HG03039 (cell line): ENCODE results near the gene CD28.
"Not testable (repeated sequence)": the region's sequence is repeated elsewhere in the genome, so short reads cannot be mapped to it uniquely, and the experiment has no call there.

Experiments used
- ATAC-seq: cut with Tn5 transposase; IDR thresholded peaks from one replicate; pipeline ENCODE4 v1.9.1; 2021; ENCODE audit warnings: mild to moderate bottlenecking, moderate library complexity; ENCODE audit not compliant: unreplicated experiment

The CD28 gene

DNA sequence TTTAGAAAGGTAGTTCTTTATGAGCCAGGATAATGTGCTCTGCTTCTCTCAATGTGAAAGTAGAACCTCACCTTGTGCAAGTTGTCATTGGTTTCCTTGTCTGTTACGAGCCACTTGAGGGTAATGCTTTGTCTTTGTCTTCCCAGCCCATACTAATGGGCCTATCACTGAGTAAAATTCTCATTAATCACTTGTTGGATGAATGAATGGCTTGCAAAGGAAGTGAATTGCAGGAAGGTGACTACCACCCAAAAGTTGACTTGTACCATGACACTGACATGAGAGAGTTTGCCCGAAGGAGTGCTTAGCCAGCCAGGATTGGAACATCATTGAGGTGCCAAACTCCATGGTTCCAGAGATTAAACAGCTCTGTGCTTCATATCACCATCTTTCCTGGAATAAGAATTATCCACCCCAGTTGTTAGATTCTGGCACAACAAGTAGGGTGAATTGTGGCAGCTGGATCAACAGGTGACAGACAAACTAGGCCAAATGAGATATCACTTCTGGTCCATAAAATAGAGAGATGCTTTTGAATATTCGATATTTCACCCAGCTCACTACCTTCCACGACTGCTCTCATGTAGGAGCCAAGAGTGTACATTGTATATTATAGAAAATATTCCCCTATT is 20.5 kb upstream of the CD28 start:
- ATAC-seq: no peak

DNA sequence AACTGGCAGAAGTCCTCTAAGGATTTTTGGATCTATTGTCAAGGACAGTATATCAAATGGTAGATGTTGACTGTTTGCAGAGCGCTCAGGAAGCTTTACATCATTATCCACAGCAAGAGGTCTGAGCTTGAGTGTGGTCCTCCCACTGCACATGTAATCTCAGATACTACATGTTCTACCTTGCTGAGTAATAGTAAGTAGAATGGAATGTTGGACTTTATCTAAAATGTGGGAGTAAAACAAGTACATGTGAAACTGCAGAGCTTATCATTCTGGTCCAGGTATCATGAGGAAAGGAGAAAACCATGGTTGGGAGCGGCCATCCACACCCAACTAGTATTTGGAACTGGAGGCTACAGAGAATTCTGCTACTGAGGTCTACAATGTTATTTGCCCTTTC is 19.3 kb upstream of the CD28 start:
- ATAC-seq: no peak

DNA sequence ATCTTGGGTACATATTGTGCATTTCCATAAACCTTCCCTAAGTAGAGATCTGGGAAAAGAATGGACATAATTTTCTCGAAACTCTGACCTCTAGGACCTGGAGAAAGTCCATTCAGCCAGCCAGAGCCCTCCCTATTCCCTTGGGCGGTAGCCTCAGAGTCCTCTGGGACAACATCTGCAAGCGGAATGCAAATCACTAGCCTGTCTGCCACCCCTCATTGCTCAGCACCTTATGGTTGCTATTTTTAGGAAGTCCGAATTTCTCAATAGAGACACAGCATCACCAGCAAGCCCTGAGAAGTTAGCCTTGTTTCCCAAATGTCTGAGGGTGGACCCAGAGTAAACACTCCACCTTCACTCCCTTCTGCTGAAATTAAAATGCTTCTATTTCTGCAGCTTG is 17.6 kb upstream of the CD28 start:
- ATAC-seq: peak; percentile 66

DNA sequence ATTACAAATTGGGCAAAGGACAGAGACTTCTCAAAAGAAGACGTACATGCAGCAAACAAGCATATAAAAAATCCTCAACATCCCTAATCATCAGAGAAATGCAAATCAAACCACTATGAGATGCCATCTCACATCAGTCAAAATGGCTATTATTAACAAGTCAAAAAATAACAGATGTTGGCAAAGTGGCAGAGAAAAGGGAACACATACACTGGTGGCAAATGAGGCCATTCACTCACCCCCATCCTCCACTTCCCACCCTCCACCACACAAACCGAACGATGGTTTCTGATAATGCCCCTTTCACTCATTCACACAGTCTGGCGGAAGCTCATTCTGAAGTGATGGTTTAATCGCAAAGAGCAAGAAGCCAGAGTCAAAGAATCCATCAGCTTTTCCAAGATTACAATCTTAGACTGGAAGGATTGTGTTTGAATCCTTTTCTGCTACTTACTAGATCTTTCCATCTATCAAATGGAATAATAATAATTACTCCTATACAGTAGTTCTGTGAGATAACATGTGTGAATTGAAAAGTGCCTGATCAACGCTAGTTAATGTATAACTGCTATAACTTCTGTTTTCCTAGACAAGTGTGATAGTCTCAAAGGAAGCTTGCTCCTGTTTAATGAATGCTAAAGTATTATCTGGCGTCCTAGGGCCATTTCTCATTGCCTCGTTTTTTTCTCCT is 16.9 kb upstream of the CD28 start:
- no peak for ATAC-seq

DNA sequence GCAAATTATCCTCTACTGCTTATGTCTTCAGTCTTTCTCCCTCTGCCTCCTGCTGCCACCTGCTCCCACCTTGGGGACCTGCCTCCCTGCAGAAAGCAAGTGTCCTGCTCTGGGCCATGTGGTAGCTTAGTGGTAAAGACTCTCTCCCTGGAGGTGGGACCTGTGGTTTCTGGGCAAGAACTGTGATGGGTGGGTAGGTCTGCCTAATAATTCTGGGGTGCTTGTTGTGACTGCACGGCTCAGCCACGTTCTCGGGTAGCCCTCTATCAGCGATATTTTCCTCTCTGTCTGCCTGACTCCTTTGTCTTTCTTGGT is 16.4 kb upstream of the CD28 start:
- ATAC-seq: no peak

DNA sequence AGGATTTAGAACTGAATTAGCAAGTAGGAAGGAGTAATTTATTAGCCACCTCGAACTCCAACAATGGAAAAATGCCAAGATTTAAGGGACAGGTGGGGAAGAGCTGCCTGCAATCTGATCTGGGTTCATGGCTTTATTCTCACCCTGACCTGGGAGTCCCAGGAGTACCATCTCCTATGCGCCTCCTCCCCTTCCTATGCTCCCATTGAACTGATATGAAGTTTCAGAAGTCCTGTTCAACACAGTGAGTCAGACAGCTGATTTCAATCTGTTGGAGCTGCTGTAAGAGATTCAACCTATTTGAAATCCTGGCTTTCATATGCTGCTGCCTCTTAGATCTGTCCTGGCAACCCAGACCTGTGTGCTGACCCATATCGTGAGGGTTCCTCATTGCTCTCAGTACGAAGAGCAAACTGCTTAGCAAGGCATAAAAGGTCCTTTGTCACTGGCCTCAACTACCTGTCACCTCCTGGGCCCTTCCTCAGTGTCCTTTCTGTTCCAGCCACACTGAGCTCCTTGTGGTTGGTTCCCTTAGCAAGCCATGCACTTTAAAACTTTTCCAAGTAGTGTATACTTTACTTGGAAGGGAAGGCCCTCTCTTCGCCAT is 15.9 kb upstream of the CD28 start:
- no peak for ATAC-seq

DNA sequence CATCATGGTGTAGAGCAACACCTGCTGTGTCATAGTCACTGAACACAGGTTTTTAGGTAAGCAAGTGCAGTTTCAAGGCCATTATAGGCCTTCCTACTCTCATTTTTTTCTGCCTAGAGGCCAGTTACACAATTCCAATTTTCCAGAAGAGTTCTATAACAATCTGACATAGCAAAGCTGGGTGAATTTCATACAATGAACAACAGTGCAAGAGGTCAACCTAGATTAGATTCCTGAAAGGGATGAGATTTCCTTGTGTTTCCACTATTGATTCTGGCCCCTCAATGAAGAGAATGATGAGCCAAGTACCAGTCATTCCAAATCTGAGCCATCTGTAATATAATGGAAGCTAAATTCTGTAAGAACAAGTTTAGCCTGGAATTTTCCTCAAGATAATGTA is 15.3 kb upstream of the CD28 start:
- ATAC-seq: no peak

DNA sequence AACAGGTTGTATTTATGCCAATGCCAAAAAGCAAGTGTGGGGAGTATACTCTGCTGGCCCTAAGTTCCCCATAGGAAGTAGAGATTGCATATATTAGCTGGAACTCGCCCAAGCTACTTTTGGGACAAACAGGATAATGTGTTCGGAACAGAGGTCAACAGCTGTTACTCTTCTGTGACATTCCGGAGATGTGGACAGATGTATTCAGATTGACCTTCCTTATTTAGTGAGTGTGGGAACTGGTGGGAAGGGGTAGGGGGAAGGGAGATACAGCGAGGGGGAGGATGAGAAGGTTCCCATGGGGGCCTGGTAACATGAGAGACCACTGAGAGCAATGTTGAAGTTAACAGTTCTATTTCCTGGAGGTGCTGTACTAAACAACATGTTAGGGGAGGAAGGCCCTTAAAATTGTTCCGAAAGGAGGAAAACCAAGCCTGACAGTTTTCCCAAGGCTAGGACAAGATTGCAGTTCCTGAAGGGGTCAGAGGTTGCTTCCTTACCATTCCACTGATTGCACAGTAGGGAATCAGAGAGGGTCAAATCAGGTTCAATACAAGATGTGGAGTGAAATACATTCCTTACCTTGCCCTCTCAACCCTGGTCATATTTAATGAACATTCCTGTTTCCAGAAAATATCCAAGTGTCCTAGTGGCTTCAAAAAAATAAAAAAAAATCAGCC is 14.3 kb upstream of the CD28 start:
- ATAC-seq: no peak

DNA sequence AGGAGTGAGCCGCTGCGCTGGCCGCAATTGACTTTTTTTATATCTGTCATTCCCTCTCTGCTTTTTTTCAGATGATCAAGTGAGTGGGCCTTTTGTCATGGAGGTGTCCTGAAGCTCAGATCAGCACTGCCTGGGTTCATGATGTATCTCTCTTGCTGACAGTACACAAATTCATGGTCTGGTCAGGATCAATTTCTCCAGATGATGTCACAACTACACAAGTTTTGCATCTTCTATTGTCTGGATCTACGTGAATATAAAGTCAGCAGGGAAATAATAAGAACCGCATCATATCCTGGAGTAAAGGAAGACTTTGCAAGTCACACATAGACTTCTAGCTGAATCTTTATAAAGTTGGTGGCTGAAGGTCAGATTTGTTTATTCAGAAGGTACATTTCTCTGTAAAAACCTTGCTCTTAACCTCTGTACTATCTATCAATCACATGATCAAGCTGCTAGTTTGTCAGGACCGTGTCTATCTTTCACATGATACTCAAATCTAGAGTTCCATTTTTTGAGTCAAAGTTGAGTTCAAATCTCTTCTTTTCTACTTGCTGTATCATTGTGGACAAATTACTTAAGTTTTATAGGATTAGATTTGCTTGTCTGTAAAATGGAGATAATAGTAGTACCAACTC is 13.1 kb upstream of the CD28 start:
- ATAC-seq: no peak

DNA sequence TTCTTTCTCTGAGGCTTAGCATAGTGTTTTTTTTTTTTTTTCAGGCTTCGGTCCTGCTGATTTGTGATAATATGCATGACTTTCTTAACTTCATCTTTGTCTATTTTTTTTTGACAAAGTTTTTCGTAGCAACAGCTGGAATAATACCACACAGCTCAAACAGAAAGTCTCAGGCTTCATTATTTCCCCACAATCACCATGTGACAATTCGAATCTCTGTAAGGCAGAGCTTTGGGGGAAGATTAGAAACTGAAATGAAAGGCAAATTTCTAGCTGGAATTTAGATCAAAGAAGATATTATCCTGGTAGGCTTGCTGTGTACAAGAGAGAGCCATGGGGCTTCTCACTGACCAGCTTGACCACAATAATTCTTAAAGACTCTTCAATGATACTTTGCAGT is 12.2 kb upstream of the CD28 start:
- ATAC-seq: no peak

DNA sequence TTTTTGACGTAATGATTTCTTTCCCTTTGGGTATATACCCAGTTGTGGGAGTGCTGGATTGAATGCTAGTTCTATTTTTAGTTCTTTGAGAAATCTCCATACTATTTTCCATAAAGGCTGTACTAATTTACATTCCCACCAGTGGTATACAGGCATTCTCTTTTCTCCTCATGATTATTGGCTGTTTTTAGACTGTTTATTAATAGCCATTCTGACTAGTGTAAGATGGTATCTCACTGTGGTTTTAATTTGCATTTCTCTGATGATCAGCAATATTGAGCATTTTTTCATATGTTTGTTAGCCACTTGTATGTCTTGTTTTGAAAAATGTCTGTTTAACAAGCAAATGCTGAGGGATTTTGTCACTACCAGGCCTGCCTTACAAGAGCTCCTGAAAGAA is 9.2 kb upstream of the CD28 start:
- no peak for ATAC-seq

DNA sequence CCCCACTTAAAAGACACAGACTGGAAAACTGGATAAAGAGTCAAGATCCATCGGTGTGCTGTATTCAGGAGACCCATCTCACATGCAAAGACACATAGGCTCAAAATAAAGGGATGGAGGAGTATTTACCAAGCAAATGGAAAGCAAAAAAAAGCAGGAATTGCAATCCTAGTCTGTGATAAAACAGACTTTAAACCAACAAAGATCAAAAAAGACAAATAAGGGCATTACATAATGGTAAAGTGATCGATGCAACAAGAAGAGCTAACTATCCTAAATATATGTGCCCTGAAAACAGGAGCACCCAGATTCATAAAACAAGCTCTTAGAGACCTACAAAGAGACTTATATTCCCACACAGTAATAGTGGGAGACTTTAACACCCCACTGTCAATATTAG is 8.7 kb upstream of the CD28 start:
- ATAC-seq: not testable (repeated sequence)

DNA sequence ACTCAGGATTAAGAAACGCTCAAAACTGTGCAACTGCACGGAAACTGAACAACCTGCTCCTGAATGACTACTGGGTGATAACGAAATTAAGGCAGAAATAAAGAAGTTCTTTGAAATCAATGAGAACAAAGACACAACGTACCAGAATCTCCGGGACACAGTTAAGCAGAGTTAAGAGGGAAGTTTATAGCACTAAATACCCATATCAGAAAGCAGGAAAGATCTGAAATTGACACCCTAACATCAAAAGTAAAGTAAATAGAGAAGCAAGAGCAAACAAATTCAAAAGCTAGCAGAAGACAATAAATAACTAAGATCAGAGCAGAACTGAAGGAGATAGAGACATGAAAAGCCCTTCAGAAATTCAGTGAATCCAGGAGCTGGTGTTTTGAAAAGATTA is 8.0 kb upstream of the CD28 start:
- ATAC-seq: not testable (repeated sequence)

DNA sequence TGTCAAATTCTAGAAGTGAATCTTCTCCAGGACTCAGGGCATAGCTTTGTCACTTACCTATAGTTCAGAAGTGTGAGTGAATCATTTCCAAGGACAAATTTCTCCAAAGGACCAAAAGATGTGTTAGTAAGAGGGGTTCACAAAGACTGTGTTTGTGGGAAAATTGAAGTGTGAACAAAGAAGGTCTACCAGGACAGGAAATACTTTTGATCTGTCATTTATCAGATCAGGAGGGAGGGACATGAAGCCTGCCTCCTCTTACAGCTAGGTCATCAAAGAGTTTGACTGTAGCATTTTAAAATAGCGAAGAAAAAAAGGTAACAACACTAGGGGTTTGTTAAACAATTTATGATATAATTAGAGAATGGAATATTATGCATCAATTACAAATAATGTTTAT is 2.0 kb upstream of the CD28 start:
- ATAC-seq: no peak

DNA sequence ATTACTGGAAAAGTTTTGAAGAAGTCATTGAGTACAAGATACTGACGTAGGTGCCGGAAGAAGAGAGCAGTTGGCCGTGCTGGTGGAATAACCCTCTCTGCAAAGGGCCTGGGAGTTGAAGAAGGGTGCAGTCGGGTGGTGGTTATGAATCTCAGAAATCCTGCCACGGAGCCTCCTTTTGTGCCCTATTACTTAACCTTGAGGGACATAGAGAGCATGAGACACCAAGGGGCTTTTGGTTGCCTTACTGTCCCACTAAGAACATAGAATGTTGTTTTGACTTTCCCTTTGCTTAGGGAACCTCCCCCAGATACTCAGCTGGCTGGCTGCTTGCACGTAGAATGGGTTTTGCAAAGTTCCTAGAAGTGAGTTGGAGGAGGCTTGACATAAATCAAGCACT is 1.3 kb upstream of the CD28 start:
- ATAC-seq: no peak

DNA sequence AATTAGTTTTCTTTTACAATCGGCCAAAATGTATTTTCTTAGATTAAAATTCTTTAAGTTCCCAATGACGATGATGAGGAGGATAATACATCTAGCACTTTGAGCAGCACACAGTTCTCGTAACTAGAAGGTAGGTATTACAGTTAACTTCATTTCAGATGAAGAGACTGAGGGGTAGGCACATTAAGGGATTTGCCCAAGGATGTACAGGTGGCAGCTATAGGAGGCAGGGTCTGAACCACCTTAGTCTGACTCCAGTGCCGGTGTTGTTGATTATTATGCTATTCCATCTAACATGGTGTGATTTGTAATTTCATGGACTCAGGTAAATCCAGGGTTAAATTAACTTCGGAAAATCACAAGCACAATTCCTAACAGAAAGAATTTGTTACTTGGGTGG is 1.1 kb downstream of the CD28 start:
- no peak for ATAC-seq

DNA sequence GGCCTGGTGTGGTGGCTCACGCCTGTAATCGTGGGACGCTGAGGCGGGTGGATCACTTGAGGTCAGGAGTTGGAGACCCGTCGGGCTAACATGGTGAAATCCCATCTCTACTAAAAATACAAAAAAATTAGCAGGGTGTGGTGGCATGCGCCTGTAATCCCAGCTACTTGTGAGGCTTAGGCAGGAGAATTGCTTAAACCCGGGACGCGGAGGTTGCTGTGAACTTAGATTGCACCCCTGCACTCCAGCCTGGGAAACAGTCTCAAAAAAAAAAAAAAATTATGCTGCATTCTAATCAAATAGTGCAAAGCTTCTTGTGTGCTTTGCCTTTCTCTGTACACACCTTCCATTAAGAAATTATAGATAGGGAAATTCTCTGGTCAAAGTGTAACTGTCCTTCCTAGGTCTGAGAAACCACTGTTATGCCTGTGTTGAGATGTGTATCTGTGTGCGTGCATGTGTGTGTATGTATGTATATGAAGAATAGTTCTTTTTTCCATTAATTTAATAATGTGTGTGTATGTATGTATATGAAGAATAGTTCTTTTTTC is 2.5 kb downstream of the CD28 start:
- no peak for ATAC-seq

DNA sequence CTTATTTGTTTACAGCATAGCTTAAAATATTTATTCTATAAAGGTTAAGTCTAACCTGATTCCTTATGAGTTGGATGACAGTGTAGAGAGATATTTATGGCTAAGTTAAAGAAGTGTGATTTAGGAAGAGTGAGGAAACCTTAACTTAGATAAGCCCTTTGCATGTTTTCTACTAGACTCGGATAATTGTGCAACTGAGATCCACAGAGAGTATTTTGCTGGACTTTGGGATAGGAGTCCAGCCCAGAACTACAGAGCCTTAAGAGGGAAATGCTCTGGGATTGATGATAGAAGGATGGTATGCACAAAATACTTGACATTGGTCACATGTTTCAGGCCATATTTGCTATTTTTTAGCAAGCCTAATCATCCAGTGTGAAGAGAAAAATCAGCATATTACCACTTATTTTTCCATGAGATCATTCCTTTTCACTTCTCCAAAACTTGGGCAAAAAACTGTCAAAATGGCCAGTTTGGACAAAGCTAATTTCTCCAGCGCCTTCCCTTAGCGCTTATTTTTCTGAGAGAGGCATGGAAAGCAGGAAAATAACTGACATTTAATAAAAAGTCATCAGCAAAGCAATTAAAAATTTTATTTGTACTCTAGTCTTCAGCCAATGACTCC is 3.1 kb downstream of the CD28 start:
- no peak for ATAC-seq

DNA sequence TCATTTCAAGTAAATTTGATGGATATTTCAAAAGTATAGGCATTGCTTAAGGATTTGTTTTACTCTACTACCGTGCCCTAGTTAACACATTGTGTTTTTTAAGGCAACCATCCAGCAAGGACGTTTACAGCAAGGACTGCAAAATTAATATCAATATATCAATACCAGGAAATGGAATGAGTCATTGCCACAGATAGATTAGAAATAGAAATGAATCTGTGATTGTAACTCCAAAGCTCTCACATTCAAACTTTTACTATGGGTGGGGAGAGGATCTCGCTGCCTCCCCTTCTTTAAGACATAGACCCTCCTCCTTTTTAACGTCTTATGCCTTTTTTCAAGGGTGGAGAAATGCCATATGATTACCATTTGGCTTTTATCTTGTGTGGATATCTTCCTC is 3.8 kb downstream of the CD28 start:
- no peak for ATAC-seq

DNA sequence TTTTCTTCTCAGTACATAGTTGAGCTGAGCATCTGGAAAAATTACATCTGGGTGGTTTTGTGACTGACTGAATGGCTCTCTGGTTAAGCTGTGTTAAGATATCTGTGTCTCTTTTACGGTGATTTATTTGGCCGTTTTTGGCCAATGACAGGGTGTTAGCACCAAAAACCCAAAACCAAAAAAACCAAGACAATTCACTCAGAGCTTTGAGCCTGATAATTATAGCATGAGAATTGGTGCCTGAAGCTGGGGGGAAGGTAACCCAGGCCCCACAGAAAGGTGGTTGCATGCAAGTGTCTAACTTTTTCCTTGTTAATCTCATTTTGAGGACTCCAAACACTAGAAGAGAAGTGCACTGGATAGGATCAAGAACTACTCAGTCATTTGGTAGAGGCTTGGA is 4.5 kb downstream of the CD28 start:
- ATAC-seq: no peak

DNA sequence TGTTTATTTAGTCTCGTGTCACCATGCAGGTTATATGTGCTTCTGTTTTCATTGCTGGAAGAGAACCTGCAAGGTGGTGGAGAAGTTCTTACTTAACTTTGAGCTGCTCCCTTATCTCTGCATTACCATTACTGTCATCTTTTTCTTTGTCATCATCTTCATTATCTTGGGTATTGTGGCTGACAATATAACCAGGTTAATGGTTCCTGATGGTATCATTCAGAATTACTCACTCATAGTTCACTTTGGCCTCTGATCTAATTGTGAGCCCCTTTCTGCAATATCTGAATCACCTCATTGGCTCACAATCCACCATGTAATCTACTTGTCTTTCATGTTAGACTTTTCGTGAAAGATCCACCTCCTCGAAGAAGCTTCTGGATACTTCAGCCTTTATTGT is 5.0 kb downstream of the CD28 start:
- ATAC-seq: no peak
